WI38 (cell line): ENCODE results near the gene KCTD17.

ENCODE experiments used
- H3K4me3 ChIP-seq: 2 replicates; pipeline ENCODE4 v1.5.1; 2011; ENCODE audit warnings: low read depth, mild to moderate bottlenecking, control low read depth, low read length
- CTCF ChIP-seq: IDR thresholded peaks from 2 replicates; pipeline ENCODE4 v1.5.1; 2012; ENCODE audit warnings: low read depth, mild to moderate bottlenecking, control low read depth, low read length

Gene KCTD17, protein sequence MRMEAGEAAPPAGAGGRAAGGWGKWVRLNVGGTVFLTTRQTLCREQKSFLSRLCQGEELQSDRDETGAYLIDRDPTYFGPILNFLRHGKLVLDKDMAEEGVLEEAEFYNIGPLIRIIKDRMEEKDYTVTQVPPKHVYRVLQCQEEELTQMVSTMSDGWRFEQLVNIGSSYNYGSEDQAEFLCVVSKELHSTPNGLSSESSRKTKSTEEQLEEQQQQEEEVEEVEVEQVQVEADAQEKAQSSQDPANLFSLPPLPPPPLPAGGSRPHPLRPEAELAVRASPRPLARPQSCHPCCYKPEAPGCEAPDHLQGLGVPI

GRCh38 chr22:37051391-37052385 is at the start of gene KCTD17:
TSS of gene KCTD17 (plus strand) at chr22:37051742. CDS start at chr22:37051761, 19 bp downstream.
- peak within 1 kb of the TSS; percentile 84 for H3K4me3 ChIP-seq
- no peak for TF ChIP-seq CTCF

GRCh38 chr22:37001826-37002225 is 49.7 kb upstream of the KCTD17 start:
- TF ChIP-seq CTCF = no peak

DNA sequence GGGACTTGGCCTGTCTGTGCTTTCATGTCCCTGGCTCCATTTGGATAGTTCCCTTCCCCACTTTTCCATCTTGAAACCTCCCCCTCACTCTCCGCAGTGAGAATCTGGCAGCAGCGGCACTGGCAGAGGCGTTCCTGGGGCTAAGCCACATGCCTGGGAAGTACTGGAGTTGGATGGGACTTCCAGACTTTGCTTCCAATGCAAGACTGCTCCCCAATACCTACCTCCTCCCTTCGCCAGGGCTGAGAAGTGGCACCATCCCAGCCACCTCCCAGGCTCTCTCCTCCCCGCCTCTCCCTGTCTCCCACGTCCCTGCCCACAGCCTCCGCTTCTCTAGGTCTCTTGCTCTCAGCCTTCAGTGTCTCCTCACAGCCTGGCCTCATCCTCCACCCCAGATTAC is 48.9 kb upstream of the KCTD17 start:
- no peak overlapping the region for H3K4me3 ChIP-seq
- no peak for TF ChIP-seq CTCF

More at GRCh38 chr22:37001826-37002225, 49.7 kb upstream of the KCTD17 start:
- H3K4me3 ChIP-seq = no peak overlapping the region

DNA sequence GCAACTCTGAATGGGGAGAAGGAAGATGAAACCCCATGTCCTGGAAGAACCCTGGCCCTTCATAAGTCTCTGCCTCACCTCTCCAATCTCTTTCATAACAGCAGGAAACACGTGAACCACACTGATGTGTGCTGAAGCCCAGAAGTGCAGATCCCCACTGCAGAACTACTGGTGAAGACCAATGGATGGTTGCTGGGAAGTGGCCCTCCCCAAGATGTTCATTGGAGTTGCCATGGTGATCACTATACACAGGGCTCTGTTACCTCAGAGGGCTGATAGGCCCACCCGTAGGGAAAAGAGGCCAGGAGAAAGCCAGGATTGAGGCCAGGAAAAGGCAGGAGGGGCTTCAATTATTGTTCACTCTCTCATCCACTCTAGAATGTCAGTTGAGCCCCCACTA is 43.9 kb upstream of the KCTD17 start:
- TF ChIP-seq CTCF = no peak
- H3K4me3 ChIP-seq = no peak overlapping the region

- no peak for TF ChIP-seq CTCF
- no peak overlapping the region for H3K4me3 ChIP-seq
These were observed 43.2 kb upstream of the KCTD17 start for GRCh38 chr22:37008365-37008764.

- H3K4me3 ChIP-seq = no peak overlapping the region
- no peak for TF ChIP-seq CTCF
These were observed 42.1 kb upstream of the KCTD17 start for GRCh38 chr22:37009490-37009889.

DNA sequence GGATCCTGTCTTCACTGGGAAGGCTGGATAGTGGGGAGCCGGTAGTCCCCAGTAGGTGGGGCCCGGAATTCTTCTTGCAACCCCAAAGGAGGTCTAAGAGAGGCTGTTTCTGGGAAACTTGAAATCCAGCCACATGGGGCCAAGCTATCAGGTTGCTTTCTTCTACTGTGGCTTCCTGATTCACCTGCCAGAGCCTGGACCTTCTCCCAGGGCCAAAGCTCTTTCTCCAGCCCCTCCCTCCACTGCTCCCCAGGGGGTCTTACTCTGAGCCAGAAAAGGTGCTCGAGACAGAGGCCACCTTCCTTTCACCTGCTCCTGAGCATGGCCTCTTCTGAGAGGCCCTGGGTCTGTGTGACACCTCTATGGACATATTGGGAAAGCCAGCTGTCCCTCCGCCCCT is 41.4 kb upstream of the KCTD17 start:
- TF ChIP-seq CTCF = no peak
- H3K4me3 ChIP-seq = no peak overlapping the region
